ENCODE measurements around the gene TEX36.
"Not testable (repeated sequence)": the region's sequence is repeated elsewhere in the genome, so short reads cannot be mapped to it uniquely, and the experiment has no call there.

The TEX36 gene

DNA sequence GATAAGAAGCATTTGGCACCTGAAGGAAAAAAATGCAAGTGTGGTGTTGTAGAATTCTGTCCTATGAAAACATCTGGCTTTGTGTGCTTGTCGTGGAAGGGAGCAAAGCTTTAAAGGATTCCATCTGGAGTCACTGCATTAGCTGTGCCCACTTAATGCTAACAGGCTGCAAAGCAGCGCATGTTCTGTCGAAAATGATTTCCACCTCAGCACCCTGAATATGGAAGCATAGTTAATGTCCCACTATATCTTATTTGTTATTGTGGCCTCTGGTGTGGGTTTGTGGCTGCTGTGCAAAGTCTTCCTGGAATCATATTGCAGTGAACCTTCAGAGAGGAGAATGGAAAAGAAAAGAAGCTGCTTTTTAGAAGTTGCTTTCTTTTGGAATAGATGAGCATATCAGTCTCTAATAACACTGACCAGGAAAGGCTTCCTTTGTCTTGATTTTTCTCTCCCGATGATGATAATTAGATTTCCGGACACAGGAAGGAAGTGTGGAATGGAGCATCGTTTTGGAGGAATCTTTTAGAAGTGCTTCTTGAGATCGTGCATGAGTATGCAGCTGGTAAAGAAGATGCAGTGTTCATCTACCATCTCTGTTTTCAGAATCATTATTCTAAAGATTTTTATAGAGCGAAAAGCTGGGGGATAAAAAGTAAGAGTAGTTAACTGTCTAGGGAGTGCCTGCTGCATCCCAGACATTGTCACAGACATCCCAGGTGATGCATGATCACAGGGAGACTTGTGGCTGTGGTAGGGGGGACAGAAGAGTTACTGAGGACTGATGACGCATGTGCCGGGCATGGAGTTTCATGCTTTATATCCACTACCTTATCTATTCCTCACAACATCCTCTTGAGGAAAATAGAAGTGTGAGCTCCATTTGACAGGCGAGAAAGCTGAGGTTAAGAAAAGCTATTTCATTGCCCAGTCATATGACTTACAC is 54.6 kb downstream of the TEX36 start:
- DNase-seq: no peak

DNA sequence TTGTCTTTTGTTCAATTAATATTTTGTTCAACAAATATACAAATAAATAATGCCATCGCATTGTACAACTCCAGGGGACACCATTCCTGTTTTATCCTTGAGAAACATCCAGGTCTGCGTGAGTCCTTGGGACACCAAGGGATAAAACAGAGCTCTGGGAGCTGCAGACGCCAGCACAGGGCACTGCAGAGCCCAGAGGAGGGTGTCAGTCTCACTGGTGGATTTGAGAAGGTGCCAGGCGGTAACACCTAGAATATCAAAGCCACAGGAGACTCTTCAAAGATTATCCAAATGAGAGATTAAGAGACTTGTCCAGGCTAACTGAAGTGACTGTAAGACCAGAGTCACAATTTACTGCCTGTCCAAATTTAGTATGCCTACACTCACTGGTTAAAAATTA is 55.3 kb downstream of the TEX36 start:
- no peak for DNase-seq

DNA sequence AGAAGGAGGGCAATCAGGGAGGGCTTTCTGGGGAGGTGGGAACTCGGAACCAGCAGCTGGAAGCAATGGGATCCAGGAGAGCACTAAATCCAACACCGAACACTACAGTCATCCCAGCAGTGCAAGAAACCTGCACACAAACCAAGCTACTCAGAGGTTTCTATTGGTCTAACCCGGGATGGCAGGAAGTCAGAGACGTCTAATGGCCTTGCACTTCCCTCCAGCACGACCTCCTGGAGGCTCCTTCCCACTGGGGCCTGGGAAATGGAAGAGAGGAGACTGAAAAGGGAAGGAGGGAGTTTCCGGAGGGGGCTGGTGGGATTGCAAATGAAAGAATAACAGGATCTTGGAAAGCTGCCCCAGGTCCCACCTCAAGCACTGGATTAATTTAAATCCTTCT is 56.3 kb downstream of the TEX36 start:
- no peak for DNase-seq

DNA sequence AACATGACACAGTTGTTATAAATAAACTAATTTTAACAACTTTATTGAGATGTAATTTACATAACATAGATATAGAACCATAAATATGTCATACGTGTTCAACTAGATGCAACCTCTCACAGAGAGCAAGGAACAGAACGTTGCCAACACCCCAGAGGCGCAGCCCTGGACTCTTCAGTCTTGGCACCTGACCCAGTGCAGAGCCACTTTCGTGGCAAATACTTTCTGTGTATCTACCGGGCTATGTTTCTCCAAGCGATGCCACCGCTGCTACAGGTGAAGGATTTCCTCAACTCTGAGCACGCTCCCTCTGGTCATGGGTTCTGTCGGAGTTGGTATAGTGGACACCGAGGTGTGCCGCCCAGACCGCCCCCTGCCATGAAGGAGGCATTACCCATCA is 57.4 kb downstream of the TEX36 start:
- no peak for DNase-seq

DNA sequence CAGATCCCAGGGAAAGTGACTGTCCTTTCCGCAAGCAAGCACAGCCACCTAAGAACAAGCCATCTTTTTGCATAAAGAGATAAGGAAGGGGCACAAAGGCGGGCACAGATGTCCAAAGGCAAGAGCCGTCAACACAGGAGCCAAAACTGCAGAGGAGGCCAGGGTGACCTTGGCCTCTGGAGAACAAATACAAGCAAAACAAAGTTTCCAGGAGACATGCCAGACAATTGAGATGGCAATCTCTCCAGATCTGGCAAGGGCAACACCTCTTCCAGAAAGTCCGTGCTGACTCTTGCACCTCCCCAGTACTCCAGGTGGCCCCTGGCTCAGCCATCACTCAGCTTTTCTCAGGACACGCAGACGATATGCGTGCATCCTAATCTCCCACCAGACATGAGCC is 58.2 kb downstream of the TEX36 start:
- no peak for DNase-seq

- no peak for DNase-seq
These were observed 61.9 kb downstream of the TEX36 start for GRCh38 chr10:125621052-125621451.

DNA sequence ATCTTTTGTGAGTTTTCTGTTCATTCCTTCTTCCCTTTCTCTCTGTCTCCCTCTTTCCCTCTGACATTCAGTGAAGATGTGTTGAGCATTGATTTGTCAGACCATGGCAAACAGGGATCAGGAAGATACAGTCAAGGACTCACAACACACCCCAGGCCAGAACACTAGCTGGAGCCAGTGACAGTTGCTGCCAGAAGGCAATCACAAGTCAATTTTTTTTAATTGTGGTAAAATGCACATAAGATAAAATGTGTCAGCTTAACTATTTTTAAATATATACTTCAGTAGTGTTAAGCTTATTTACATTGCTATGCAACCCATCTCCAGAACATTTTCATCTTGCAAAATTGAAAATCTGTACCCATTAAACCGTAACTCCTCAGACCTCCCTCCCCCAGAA is 62.6 kb downstream of the TEX36 start:
- no peak for DNase-seq

DNA sequence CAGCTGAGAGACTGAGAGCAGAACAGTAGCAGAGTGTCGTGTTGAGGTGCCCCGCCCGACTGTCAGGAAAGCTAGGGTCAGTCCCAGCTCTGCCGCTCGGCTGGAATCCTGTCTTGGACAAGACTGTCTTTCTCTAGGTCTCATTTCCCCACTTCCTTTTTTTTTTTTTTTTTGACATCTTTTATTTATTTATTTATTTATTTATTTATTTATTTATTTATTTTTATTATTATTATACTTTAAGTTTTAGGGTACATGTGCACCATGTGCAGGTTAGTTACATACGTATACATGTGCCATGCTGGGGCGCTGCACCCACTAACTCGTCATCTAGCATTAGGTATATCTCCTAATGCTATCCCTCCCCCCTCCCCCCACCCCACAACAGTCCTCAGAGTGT is 69.9 kb downstream of the TEX36 start:
- DNase-seq: not testable (repeated sequence)

DNA sequence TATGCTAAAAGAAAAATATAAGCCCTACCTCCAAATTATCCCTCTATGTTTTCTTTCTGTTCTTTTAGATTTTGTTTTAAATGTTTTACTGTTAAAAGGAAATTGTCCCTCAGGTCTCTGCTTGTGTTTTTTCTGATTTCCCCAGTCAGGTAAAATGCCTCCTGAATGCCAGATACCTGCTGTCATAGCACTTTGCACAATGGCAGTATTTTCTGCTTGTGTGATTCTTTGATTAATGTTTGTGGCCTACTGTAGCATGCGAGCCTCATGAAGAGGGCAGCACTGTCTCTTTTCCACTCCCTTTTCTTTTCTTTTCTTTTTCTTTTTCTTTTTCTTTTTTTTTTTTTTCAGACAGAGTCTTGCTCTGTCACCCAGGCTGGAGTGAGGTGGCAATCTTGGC is 71.2 kb downstream of the TEX36 start:
- no peak for DNase-seq

- no peak for DNase-seq
These were observed 71.7 kb downstream of the TEX36 start for GRCh38 chr10:125611216-125611615.

DNA sequence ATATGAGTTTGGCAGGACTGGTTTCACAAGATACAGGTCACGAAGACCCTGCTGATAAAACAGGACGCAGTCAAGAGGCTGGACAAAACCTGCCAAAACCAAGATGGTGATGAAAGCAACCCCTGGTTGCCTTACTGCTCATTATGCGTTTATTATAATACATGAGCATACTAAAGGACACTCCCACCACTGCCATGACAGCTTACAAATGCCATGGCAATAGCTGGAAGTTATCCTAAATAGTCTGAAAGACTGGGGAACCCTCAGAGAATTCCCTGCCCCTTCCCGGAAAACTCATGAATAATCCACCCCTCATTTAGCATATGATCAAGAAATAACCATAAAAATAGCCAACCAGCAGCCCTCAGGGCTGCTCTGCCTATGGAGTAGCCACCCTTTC is 73.1 kb downstream of the TEX36 start:
- no peak for DNase-seq

- no peak for DNase-seq
These were observed 74.5 kb downstream of the TEX36 start for GRCh38 chr10:125608474-125608873.

GRCh38 chr10:125607689-125608290 is 75.2 kb downstream of the TEX36 start:
- DNase-seq: no peak

DNA sequence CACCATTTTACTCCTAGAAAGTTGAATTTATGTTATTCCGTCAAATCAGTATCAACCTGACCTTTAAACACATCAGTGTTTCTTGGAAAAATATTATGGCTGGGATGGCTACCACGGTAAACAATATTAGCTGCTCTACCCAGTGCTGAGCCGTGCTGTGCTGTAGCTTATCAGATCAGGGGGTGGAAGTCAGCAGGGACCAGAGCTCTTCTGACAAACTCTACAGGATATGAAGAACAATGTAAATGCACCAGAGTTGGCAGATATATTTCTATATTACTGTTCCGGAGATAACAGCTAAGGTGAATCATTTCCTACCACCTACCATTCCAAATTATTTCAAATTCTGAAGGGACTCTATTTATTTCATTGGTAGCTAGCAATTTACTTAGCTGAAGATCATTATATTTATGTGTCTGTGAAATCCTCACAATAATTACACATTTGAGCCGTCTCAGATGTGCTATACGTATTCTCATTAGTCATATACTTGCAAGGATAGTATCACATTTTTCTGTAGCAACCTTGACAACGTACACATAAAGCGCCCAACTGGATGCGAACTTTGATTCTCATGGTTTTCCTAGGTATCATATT is 76.5 kb downstream of the TEX36 start:
- DNase-seq: no peak
